IMR-90 (cell line): Measurements from ENCODE around the gene PPIL6. TPM values are rescaled to one million over a fixed set of nuclear protein-coding genes. Genes with fewer than 3 reads are reported as not detected.

Source experiments
- ATAC-seq: fragments of 200-7000 bp; cut with Tn5 transposase; 2 replicates; pipeline ENCODE4 v1.9.1; 2020; ENCODE audit warnings: low read depth, mild to moderate bottlenecking, moderate library complexity
- BruUV-seq: library from RNA; stranded (reverse); fragments of 400-500 nt; replicated peaks from 2 replicates; lab custom pipeline; 2021; lab: Mats Ljungman, UMichigan
- CTCF ChIA-PET: fragments of 300-600 bp; formaldehyde crosslinking; extraction: SDS; loops from one replicate; lab custom pipeline; 2021; ENCODE audit warnings: antibody characterized with exemption; lab: Yijun Ruan, JAX
- POLR2A ChIA-PET: fragments of 300-600 bp; sonication (Branson Sonifier 250); formaldehyde crosslinking; loops from one replicate; lab custom pipeline; 2022; ENCODE audit warnings: antibody characterized with exemption; ENCODE audit not compliant: unreplicated experiment; lab: Charles Lee
- DNase-seq: peaks from one replicate; pipeline ENCODE4 v3.0.0; 2013
- H2AFZ ChIP-seq: replicated peaks from 2 replicates; pipeline ENCODE3; 2013; ENCODE audit warnings: low read length, mild to moderate bottlenecking; ENCODE audit not compliant: poor library complexity
- H2AK5ac ChIP-seq: 2 replicates; pipeline ENCODE4 v1.6.1; 2013; ENCODE audit warnings: low read depth, low read length, inconsistent platforms
- H2AK9ac ChIP-seq: replicated peaks from 2 replicates; pipeline ENCODE3; 2013; ENCODE audit warnings: mild to moderate bottlenecking, low read depth, low read length, moderate library complexity; ENCODE audit not compliant: poor library complexity
- H2BK120ac ChIP-seq: 2 replicates; pipeline ENCODE4 v1.6.1; 2013; ENCODE audit warnings: low read depth, low read length, inconsistent platforms
- H2BK15ac ChIP-seq: 3 replicates; pipeline ENCODE4 v1.6.1; 2013; ENCODE audit warnings: low read depth, low read length, inconsistent platforms
- H2BK20ac ChIP-seq: 2 replicates; pipeline ENCODE4 v1.6.1; 2013; ENCODE audit warnings: low read depth, mild to moderate bottlenecking, inconsistent platforms, low read length, moderate library complexity
- H2BK5ac ChIP-seq: 2 replicates; pipeline ENCODE4 v1.6.1; 2013; ENCODE audit warnings: mild to moderate bottlenecking, low read depth, low read length, inconsistent platforms; ENCODE audit not compliant: poor library complexity, severe bottlenecking
- H3K14ac ChIP-seq: replicated peaks from 2 replicates; pipeline ENCODE4 v1.6.1; 2013; ENCODE audit warnings: low read depth, low read length, inconsistent platforms
- H3K18ac ChIP-seq: 2 replicates; pipeline ENCODE4 v1.6.1; 2013; ENCODE audit warnings: low read depth, low read length, control low read depth
- H3K23ac ChIP-seq: 2 replicates; pipeline ENCODE4 v1.6.1; 2013; ENCODE audit warnings: low read depth, low read length, inconsistent platforms
- H3K27ac ChIP-seq: 2 replicates; pipeline ENCODE4 v1.5.1; 2013; ENCODE audit warnings: mild to moderate bottlenecking, control low read depth, low read length; ENCODE audit not compliant: insufficient read depth
- H3K27me3 ChIP-seq: 2 replicates; pipeline ENCODE4 v1.6.1; 2013; ENCODE audit warnings: low read length; ENCODE audit not compliant: control insufficient read depth, insufficient read depth
- H3K36me3 ChIP-seq: 2 replicates; pipeline ENCODE4 v1.6.1; 2013; ENCODE audit warnings: low read length, mixed read lengths; ENCODE audit not compliant: control insufficient read depth, insufficient read depth
- H3K4ac ChIP-seq: 2 replicates; pipeline ENCODE4 v1.6.1; 2013; ENCODE audit warnings: low read depth, low read length, inconsistent platforms
- H3K4me1 ChIP-seq: 2 replicates; pipeline ENCODE4 v1.6.1; 2013; ENCODE audit warnings: low read length, mixed read lengths; ENCODE audit not compliant: control insufficient read depth, insufficient read depth
- H3K4me2 ChIP-seq: 2 replicates; pipeline ENCODE4 v1.6.1; 2013; ENCODE audit warnings: low read depth, mild to moderate bottlenecking, control low read depth, low read length, moderate library complexity
- H3K4me3 ChIP-seq: 2 replicates; pipeline ENCODE4 v1.5.1; 2013; ENCODE audit warnings: low read depth, mild to moderate bottlenecking, control low read depth, low read length, moderate library complexity; ENCODE audit not compliant: insufficient read depth
- H3K56ac ChIP-seq: 2 replicates; pipeline ENCODE4 v1.6.1; 2013; ENCODE audit warnings: low read length, inconsistent platforms; ENCODE audit not compliant: insufficient read depth; ENCODE audit errors: extremely low read depth
- H3K79me1 ChIP-seq, 2 experiments: 2 replicates each; pipeline ENCODE4 v1.6.1; 2013; ENCODE audit warnings: low read length in 2 of 2, inconsistent platforms in 1 of 2, low read depth in 1 of 2
- H3K9ac ChIP-seq: 2 replicates; pipeline ENCODE4 v1.6.1; 2013; ENCODE audit warnings: low read depth, low read length, control low read depth
- H3K9me1 ChIP-seq: 2 replicates; pipeline ENCODE4 v1.6.1; 2013; ENCODE audit warnings: low read length, inconsistent platforms; ENCODE audit not compliant: insufficient read depth
- H3K9me3 ChIP-seq: 2 replicates; pipeline ENCODE4 v1.6.1; 2013; ENCODE audit warnings: low read length; ENCODE audit not compliant: control insufficient read depth, insufficient read depth
- H4K20me1 ChIP-seq: 2 replicates; pipeline ENCODE4 v1.6.1; 2013; ENCODE audit warnings: low read length, inconsistent platforms; ENCODE audit not compliant: insufficient read depth
- H4K5ac ChIP-seq: 2 replicates; pipeline ENCODE4 v1.6.1; 2013; ENCODE audit warnings: mild to moderate bottlenecking, low read depth, low read length, control low read depth
- H4K8ac ChIP-seq, 2 experiments: 2 replicates each; pipeline ENCODE4 v1.6.1; 2013; ENCODE audit warnings: low read depth in 2 of 2, low read length in 2 of 2, control low read depth in 1 of 2, inconsistent platforms in 1 of 2
- H4K91ac ChIP-seq: 2 replicates; pipeline ENCODE4 v1.6.1; 2013; ENCODE audit warnings: low read depth, low read length, inconsistent platforms; ENCODE audit not compliant: insufficient read depth
- BHLHE40 ChIP-seq: fragments of 150-350 bp; IDR thresholded peaks from 2 replicates; pipeline ENCODE4 v1.6.1; 2016; ENCODE audit warnings: mild to moderate bottlenecking, low read depth, low read length
- CEBPB ChIP-seq: IDR thresholded peaks from 2 replicates; pipeline ENCODE4 v1.6.1; 2012; ENCODE audit warnings: low read depth, low read length, improper control_type of control experiment
- CHD1 ChIP-seq: IDR thresholded peaks from 2 replicates; pipeline ENCODE4 v1.6.1; 2012; ENCODE audit warnings: low read depth, low read length, improper control_type of control experiment
- ELK1 ChIP-seq: fragments of 150-350 bp; IDR thresholded peaks from 2 replicates; pipeline ENCODE4 v1.6.1; 2016; ENCODE audit warnings: low read depth, mild to moderate bottlenecking, low read length, moderate library complexity, borderline replicate concordance
- MAFK ChIP-seq: IDR thresholded peaks from 2 replicates; pipeline ENCODE4 v1.6.1; 2012; ENCODE audit warnings: low read depth, low read length, improper control_type of control experiment
- MAZ ChIP-seq: IDR thresholded peaks from 2 replicates; pipeline ENCODE4 v1.6.1; 2012; ENCODE audit warnings: low read depth, mild to moderate bottlenecking, low read length, improper control_type of control experiment, moderate library complexity, borderline replicate concordance
- MXI1 ChIP-seq: IDR thresholded peaks from 2 replicates; pipeline ENCODE4 v1.6.1; 2012; ENCODE audit warnings: low read depth, mild to moderate bottlenecking, low read length, moderate library complexity, borderline replicate concordance
- NFE2L2 ChIP-seq: fragments of 150-350 bp; IDR thresholded peaks from 2 replicates; pipeline ENCODE4 v1.6.1; 2016; ENCODE audit warnings: low read depth, mild to moderate bottlenecking, low read length
- RFX5 ChIP-seq: IDR thresholded peaks from 2 replicates; pipeline ENCODE4 v1.8.0; 2012; ENCODE audit warnings: low read depth, mild to moderate bottlenecking, low read length, moderate library complexity
- WGBS, 2 experiments: methylation state at CpG; one replicate each; pipeline versions ENCODE4 v1.1.5 to v1.1.7; 2013; ENCODE audit warnings: missing lambda C conversion rate in 2 of 2; ENCODE audit not compliant: insufficient read length in 1 of 2; ENCODE audit errors: extremely low coverage in 2 of 2; 5-methylcytosine and 5-hydroxymethylcytosine counted together
- dilution Hi-C: fragments of 300-500 bp; cut with HindIII; formaldehyde crosslinking; loops from one replicate; pipeline ENCODE4 v1.14.3; 2018; ENCODE audit warnings: low sequenced_read_pairs; ENCODE audit not compliant: unreplicated experiment
- in situ Hi-C: fragments of 300-500 bp; cut with MboI; formaldehyde crosslinking; loops from 3 replicates; pipeline ENCODE4 v1.14.3; 2019; ENCODE audit warnings: low sequenced_read_pairs, inconsistent platforms, mixed read lengths
- intact Hi-C: fragments of 100-400 bp; cut with micrococcal nuclease; formaldehyde crosslinking; loops from 2 replicates; pipeline ENCODE4 v1.10.0; 2022
- polyA plus RNA-seq, 3 experiments: library from polyadenylated mRNA; depleted of rRNA; stranded (reverse); fragments of >200 nt; gene quantifications; 2 replicates each; pipeline ENCODE4 v1.2.3, GENCODE V29; 2012; ENCODE audit warnings: low replicate concordance in 1 of 3
- total RNA-seq: library from RNA; depleted of rRNA; stranded (reverse); fragments of >200 nt; gene quantifications from 2 replicates; pipeline ENCODE4 v1.2.3, GENCODE V29; 2012

The PPIL6 gene
- total and polyA plus RNA-seq, 2 of the 4 experiments (the other 2 are of a cell fraction) = 0.15 to 0.18 TPM

GRCh38 chr6:109349419-109349987, 90.9 kb downstream of the PPIL6 start:
- WGBS, 2 experiments = 11% methylated on average over 1 of the region's 3 CpGs; no CpG with 5 or more reads in 1 of the 2 experiments
- TF ChIP-seq RFX5 (no peak), MAZ (no peak), MXI1 (no peak), CEBPB (0 out of 2 replicates have a peak, but pooled peaks have one; percentile 11), CHD1 (no peak), BHLHE40 (no peak), MAFK (no peak), NFE2L2 (no peak), ELK1 (no peak)
- H4K20me1 ChIP-seq = no peaks in the 10 kb centered on the region
- BruUV-seq = no TSS peak
- no peak overlapping the region for H3K27ac ChIP-seq
- DNase-seq (peak; percentile 82), ATAC-seq (peak; percentile 75)
- H4K5ac ChIP-seq = no peak overlapping the region
- H2BK120ac ChIP-seq = no peak overlapping the region
- dilution Hi-C loops (no loop called here), intact Hi-C loops (no loop called here), in situ Hi-C loops (no loop called here)
- no peak overlapping the region for H3K23ac ChIP-seq
- H3K18ac ChIP-seq = no peak overlapping the region
- no peak overlapping the region for H2BK15ac ChIP-seq
- no peak overlapping the region for H3K4me3 ChIP-seq
- peak overlapping the region; percentile 46 for H2AK9ac ChIP-seq
- ChIA-PET POLR2A (no interaction called here), CTCF (no interaction called here)
- no peak overlapping the region for H3K14ac ChIP-seq
- no peak overlapping the region for H4K8ac ChIP-seq
- no peak overlapping the region for H2AFZ ChIP-seq
- H3K9ac ChIP-seq = no peak overlapping the region
- no peaks in the 10 kb centered on the region for H3K9me3 ChIP-seq
- no peak overlapping the region for H2AK5ac ChIP-seq
- H3K4ac ChIP-seq = no peak overlapping the region
- H3K4me1 ChIP-seq = peaks cover 4% of the 10 kb centered on the region; the same call in 1 of the 2 replicates
- H3K4me2 ChIP-seq = no peak overlapping the region
- H3K56ac ChIP-seq = no peak overlapping the region
- no peak overlapping the region for H2BK5ac ChIP-seq
- peaks cover 1% of the 10 kb centered on the region; the same call in 1 of the 2 replicates for H3K36me3 ChIP-seq
- H4K91ac ChIP-seq = no peak overlapping the region
- no peaks in the 10 kb centered on the region; the same call in 1 of the 2 replicates for H3K9me1 ChIP-seq
- H2BK20ac ChIP-seq = no peak overlapping the region
- H3K27me3 ChIP-seq = no peaks in the 10 kb centered on the region
- no peaks in the 10 kb centered on the region for H3K79me1 ChIP-seq
